Thyroid gland (tissue), 4 donors: Measurements from ENCODE around the gene HES4. TPM values are rescaled to one million over a fixed set of nuclear protein-coding genes. Genes with fewer than 3 reads are reported as not detected.
A peak's percentile ranks its signal among the peaks of the same experiment; 100 is the strongest.

Source experiments
- DNase-seq, 2 donors: peaks; one replicate each; pipeline ENCODE4 v3.0.0-alpha.2; 2019
- H3K27ac ChIP-seq, 3 donors: fragments of 200-600 bp; sonication (generic); 1 replicate in 2 of 3; 2 replicates in 1 of 3; pipeline ENCODE4 v1.5.1; 2016 to 2019; ENCODE audit warnings: mild to moderate bottlenecking in 1 of 3, moderate library complexity in 1 of 3
- H3K27me3 ChIP-seq: fragments of 200-600 bp; sonication (generic); one replicate; pipeline ENCODE4 v1.5.1; 2019
- H3K36me3 ChIP-seq, 2 donors: fragments of 200-600 bp; sonication (generic); one replicate each; pipeline ENCODE4 v1.5.1; 2016 to 2019
- H3K4me1 ChIP-seq, 2 donors: fragments of 200-600 bp; sonication (generic); one replicate each; pipeline ENCODE4 v1.5.1; 2017 to 2019
- H3K4me3 ChIP-seq, 3 donors: fragments of 200-600 bp; sonication (generic); replicated peaks in 1 of 3; 1 replicate in 2 of 3; 2 replicates in 1 of 3; pipeline ENCODE4 v1.5.1; 2016; ENCODE audit warnings: mild to moderate bottlenecking in 1 of 3
- H3K9me3 ChIP-seq: fragments of 200-600 bp; sonication (generic); one replicate; pipeline ENCODE4 v1.5.1; 2017
- CTCF ChIP-seq, 6 experiments: fragments of 200-600 bp in 3 of 6; fragments of 450-650 bp in 3 of 6; sonication (generic) in 3 of 6; IDR thresholded peaks; one replicate each; pipeline ENCODE4 v1.5.1; 2016 to 2019; ENCODE audit warnings: antibody characterized with exemption in 6 of 6, mild to moderate bottlenecking in 2 of 6, inconsistent platforms in 1 of 6, moderate library complexity in 1 of 6
- POLR2A ChIP-seq, 2 donors: fragments of 450-650 bp; IDR thresholded peaks; one replicate each; pipeline ENCODE4 v1.6.1; 2017; ENCODE audit warnings: antibody characterized with exemption in 2 of 2, mild to moderate bottlenecking in 2 of 2, moderate library complexity in 1 of 2
- WGBS, 2 donors: methylation state at CpG; one replicate each; pipeline ENCODE4 v1.1.5; 2017; 5-methylcytosine and 5-hydroxymethylcytosine counted together
- intact Hi-C: fragments of 100-400 bp; cut with DNase I; formaldehyde crosslinking; loops from one replicate; pipeline ENCODE4 v1.15.1; 2023
- total RNA-seq, 4 donors: library from RNA; depleted of rRNA; stranded (reverse); fragments of >200 nt; gene quantifications; one replicate each; pipeline ENCODE4 v1.2.3, GENCODE V29; 2016

HES4 gene
- total RNA-seq, 4 donors from 2014 or later = 5.0 to 29.2 (median 18.6) TPM

GRCh38 chr1:967466-968343 is 32.2 kb downstream of the HES4 start:
- intact Hi-C loops = no loop called here
- H3K4me1 ChIP-seq = peaks cover 8 to 23% of the 10 kb centered on the region in 2 donors
- DNase-seq = no peak
- WGBS, 2 donors = 55 to 79% methylated on average over 7 to 21 of the region's 23 CpGs
- TF ChIP-seq CTCF (IDR thresholded peaks at IDR 0.05) (no peak), POLR2A (IDR thresholded peaks at IDR 0.05) (no peak)
- H3K27ac ChIP-seq = no peak overlapping the region
- no peaks in the 10 kb centered on the region for H3K36me3 ChIP-seq
- H3K9me3 ChIP-seq = no peaks in the 10 kb centered on the region
- H3K27me3 ChIP-seq = peaks cover 6% of the 10 kb centered on the region
- no peak overlapping the region for H3K4me3 ChIP-seq

GRCh38 chr1:966704-967300 is 33.1 kb downstream of the HES4 start:
- DNase-seq = peak; percentile 60 to 64
- intact Hi-C loops = no loop called here
- WGBS, 2 donors = 1 to 7% methylated on average over 6 to 23 of the region's 60 CpGs

GRCh38 chr1:966135-966703 is 33.7 kb downstream of the HES4 start, which contains the start of gene PLEKHN1:
Gene PLEKHN1 (plus strand): TSS chr1:966482. CDS start chr1:966532, 50 bp downstream.
- Histone ChIP-seq H3K4me3 (peak within 1 kb of the TSS; percentile 4 to 58 (median 36)), H3K36me3 (no peaks in the 10 kb centered on the region), H3K27me3 (peaks cover 4% of the 10 kb centered on the region), H3K27ac (peak within 1 kb of the TSS in 2 of 3 donors; percentile 6 to 55), H3K4me1 (peaks cover 8 to 25% of the 10 kb centered on the region in 2 donors), H3K9me3 (no peaks in the 10 kb centered on the region)
- intact Hi-C loops = no loop called here
- 21% methylated on average over 10 of the region's 31 CpGs; no CpG with 5 or more reads in 1 of the 2 donors for WGBS, 2 donors
- DNase-seq = peak; percentile 40 to 46
- TF ChIP-seq POLR2A (IDR thresholded peaks at IDR 0.05) = no peak
- TF ChIP-seq CTCF (IDR thresholded peaks at IDR 0.05) = no peak

More at GRCh38 chr1:966704-967300, 33.1 kb downstream of the HES4 start:
- H3K27me3 ChIP-seq = peaks cover 6% of the 10 kb centered on the region
- TF ChIP-seq CTCF (IDR thresholded peaks at IDR 0.05) (no peak), POLR2A (IDR thresholded peaks at IDR 0.05) (peak in 1 of 2 donors; percentile 21)
- peak overlapping the region; percentile 4 to 58 (median 36) for H3K4me3 ChIP-seq
- H3K9me3 ChIP-seq = no peaks in the 10 kb centered on the region
- H3K27ac ChIP-seq = peak overlapping the region in 2 of 3 donors; percentile 6 to 55
- H3K36me3 ChIP-seq = no peaks in the 10 kb centered on the region
- peaks cover 8 to 22% of the 10 kb centered on the region in 2 donors for H3K4me1 ChIP-seq

- Histone ChIP-seq H3K4me3 (no peak overlapping the region), H3K27me3 (no peaks in the 10 kb centered on the region), H3K27ac (no peak overlapping the region), H3K9me3 (no peaks in the 10 kb centered on the region), H3K36me3 (no peaks in the 10 kb centered on the region), H3K4me1 (peaks cover 8 to 27% of the 10 kb centered on the region in 2 donors)
- TF ChIP-seq CTCF (IDR thresholded peaks at IDR 0.05) (no peak), POLR2A (IDR thresholded peaks at IDR 0.05) (no peak)
- no peak for DNase-seq
- intact Hi-C loops = no loop called here
- 86 to 100% methylated on average over 2 to 17 of the region's 26 CpGs for WGBS, 2 donors
These were observed 34.3 kb downstream of the HES4 start for GRCh38 chr1:965526-966134.
